HuH-7.5 (cell line): ENCODE data around the gene HS3ST4.

ENCODE experiments used
- DNase-seq: peaks from one replicate; pipeline ENCODE4 v3.0.0; 2011; ENCODE audit warnings: low spot score

The HS3ST4 gene

GRCh38 chr16:25691519-25692091 lies at the start of gene HS3ST4:
HS3ST4 (plus strand) TSS chr16:25691959.
- no peak for DNase-seq

GRCh38 chr16:25643633-25644032 lies 48.1 kb upstream of the HS3ST4 start:
- no peak for DNase-seq

GRCh38 chr16:25656639-25657038 lies 35.1 kb upstream of the HS3ST4 start:
- no peak for DNase-seq

- no peak for DNase-seq
These were observed 14.9 kb upstream of the HS3ST4 start for GRCh38 chr16:25676820-25677219.

GRCh38 chr16:25679511-25679910 lies 12.2 kb upstream of the HS3ST4 start:
- DNase-seq: no peak

GRCh38 chr16:25689137-25689836 lies 2.5 kb upstream of the HS3ST4 start:
- DNase-seq: no peak

GRCh38 chr16:25690552-25691143 lies 1.1 kb upstream of the HS3ST4 start:
- DNase-seq: no peak

GRCh38 chr16:25692351-25692741 lies 587 bp downstream of the HS3ST4 start:
- peak; percentile 27 for DNase-seq

- DNase-seq: no peak
These were observed 1.2 kb downstream of the HS3ST4 start for GRCh38 chr16:25692742-25693508.

GRCh38 chr16:25693631-25694030 lies 1.9 kb downstream of the HS3ST4 start:
- DNase-seq: no peak

GRCh38 chr16:25699069-25699468 lies 7.3 kb downstream of the HS3ST4 start:
- DNase-seq: no peak

GRCh38 chr16:25700547-25700946 lies 8.8 kb downstream of the HS3ST4 start:
- DNase-seq: no peak

- no peak for DNase-seq
These were observed 15.8 kb downstream of the HS3ST4 start for GRCh38 chr16:25707553-25707952.

- DNase-seq: no peak
These were observed 16.3 kb downstream of the HS3ST4 start for GRCh38 chr16:25707982-25708583.

- DNase-seq: no peak
These were observed 17.5 kb downstream of the HS3ST4 start for GRCh38 chr16:25709213-25709612.

- no peak for DNase-seq
These were observed 22.2 kb downstream of the HS3ST4 start for GRCh38 chr16:25713785-25714570.

GRCh38 chr16:25716186-25716585 lies 24.4 kb downstream of the HS3ST4 start:
- DNase-seq: no peak

GRCh38 chr16:25721439-25721838 lies 29.7 kb downstream of the HS3ST4 start:
- no peak for DNase-seq

GRCh38 chr16:25726430-25727098 lies 34.8 kb downstream of the HS3ST4 start:
- no peak for DNase-seq

GRCh38 chr16:25729188-25729915 lies 37.6 kb downstream of the HS3ST4 start:
- no peak for DNase-seq
